Heart left ventricle (tissue), 13 donors: ENCODE data around the gene SUSD4.

Experiments
- POLR2A ChIP-seq, 2 donors: fragments of 450-650 bp; IDR thresholded peaks; one replicate each; pipeline ENCODE4 v1.6.1; 2017; ENCODE audit warnings: antibody characterized with exemption in 2 of 2, mild to moderate bottlenecking in 2 of 2, moderate library complexity in 2 of 2
- TF ChIP-seq, protein P1 (sequence below), 12 donors: fragments of 200-600 bp; sonication (generic) in 4 of 12; IDR thresholded peaks; one replicate each; pipeline versions ENCODE4 v1.5.0 to v1.8.0; 2018 to 2022; ENCODE audit warnings: antibody characterized with exemption in 12 of 12, mild to moderate bottlenecking in 5 of 12
- donor health status: ischemic (EF 13 %, LVEDD 7.1; RV severe dilation, severe dysfunction).
- donor health status: DM: no; HTN: yes; CAD: no.
- donor health status: DM: no; HTN: no; CAD: no.
- donor health status: ischemic (EF 25% LVEDD 6.9; RV normal size, moderate dysfunction).
- donor health status: ischemic (EF 25% LVEDD 5.7; RV mildly dilated, moderate dysfunction).
- donor health status: ischemic (EF 35%, LVEDD 5.7; RV mildly dilated, moderate dysfunction).
- donor health status: nonischemic (EF 11% LVEDD 7.7; RV severe dilation, severe dysfunction).
- donor health status: DM: yes; HTN: yes; CAD: no.
- donor health status: PGD.
- donor health status: ischemic (EF 29% LVEDD 5.4; RV normal size, mild dysfunction).
- donor health status: nonischemic (EF 23%, LVEDD 6.1; RV moderate dilation, normal function).

GRCh38 chr1:223228201-223228600 lies 135.8 kb downstream of the SUSD4 start:
- TF ChIP-seq, protein P1, sequence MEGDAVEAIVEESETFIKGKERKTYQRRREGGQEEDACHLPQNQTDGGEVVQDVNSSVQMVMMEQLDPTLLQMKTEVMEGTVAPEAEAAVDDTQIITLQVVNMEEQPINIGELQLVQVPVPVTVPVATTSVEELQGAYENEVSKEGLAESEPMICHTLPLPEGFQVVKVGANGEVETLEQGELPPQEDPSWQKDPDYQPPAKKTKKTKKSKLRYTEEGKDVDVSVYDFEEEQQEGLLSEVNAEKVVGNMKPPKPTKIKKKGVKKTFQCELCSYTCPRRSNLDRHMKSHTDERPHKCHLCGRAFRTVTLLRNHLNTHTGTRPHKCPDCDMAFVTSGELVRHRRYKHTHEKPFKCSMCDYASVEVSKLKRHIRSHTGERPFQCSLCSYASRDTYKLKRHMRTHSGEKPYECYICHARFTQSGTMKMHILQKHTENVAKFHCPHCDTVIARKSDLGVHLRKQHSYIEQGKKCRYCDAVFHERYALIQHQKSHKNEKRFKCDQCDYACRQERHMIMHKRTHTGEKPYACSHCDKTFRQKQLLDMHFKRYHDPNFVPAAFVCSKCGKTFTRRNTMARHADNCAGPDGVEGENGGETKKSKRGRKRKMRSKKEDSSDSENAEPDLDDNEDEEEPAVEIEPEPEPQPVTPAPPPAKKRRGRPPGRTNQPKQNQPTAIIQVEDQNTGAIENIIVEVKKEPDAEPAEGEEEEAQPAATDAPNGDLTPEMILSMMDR (IDR thresholded peaks at IDR 0.05): no peak
- TF ChIP-seq POLR2A (IDR thresholded peaks at IDR 0.05): no peak
